Fibroblast of pulmonary artery (primary cell): Measurements from ENCODE around the gene PLCH2.
A peak's percentile ranks its signal among the peaks of the same experiment; 100 is the strongest.

Source experiments
- DNase-seq: peaks from one replicate; pipeline ENCODE4 v3.0.0-alpha.2; 2010; ENCODE audit warnings: low read depth
- H3K4me3 ChIP-seq: replicated peaks from 2 replicates; pipeline ENCODE4 v1.5.1; 2011; ENCODE audit warnings: low read depth, mild to moderate bottlenecking, control low read depth, low read length, moderate library complexity
- TF ChIP-seq, protein P1 (sequence below): IDR thresholded peaks from 2 replicates; pipeline ENCODE4 v1.5.1; 2011; ENCODE audit warnings: mild to moderate bottlenecking, control low read depth, low read length, inconsistent platforms; ENCODE audit errors: missing control alignments

Gene PLCH2

DNA sequence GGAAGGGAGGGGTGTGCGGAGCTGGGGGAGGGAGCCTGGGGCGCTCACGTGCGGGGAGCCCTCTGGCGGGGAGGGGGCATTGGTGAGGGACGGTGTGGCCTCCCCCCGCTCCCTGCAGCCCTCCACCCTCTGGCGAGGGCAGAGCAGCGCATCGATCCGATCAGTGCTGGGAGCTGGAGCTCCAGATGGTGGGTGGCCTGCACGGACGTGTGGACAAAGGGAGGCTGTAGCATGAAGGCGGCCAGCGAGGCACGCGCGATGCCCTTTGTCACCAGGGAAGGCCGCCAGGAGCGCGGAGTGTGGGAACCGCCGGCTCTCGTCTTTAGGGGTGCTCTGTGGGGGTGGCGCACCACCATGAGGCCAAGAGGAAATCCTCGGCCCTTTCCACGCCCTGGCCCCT is 59.4 kb downstream of the PLCH2 start:
- TF ChIP-seq, protein P1, sequence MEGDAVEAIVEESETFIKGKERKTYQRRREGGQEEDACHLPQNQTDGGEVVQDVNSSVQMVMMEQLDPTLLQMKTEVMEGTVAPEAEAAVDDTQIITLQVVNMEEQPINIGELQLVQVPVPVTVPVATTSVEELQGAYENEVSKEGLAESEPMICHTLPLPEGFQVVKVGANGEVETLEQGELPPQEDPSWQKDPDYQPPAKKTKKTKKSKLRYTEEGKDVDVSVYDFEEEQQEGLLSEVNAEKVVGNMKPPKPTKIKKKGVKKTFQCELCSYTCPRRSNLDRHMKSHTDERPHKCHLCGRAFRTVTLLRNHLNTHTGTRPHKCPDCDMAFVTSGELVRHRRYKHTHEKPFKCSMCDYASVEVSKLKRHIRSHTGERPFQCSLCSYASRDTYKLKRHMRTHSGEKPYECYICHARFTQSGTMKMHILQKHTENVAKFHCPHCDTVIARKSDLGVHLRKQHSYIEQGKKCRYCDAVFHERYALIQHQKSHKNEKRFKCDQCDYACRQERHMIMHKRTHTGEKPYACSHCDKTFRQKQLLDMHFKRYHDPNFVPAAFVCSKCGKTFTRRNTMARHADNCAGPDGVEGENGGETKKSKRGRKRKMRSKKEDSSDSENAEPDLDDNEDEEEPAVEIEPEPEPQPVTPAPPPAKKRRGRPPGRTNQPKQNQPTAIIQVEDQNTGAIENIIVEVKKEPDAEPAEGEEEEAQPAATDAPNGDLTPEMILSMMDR: no peak
- H3K4me3 ChIP-seq: no peak overlapping the region
- DNase-seq: no peak

DNA sequence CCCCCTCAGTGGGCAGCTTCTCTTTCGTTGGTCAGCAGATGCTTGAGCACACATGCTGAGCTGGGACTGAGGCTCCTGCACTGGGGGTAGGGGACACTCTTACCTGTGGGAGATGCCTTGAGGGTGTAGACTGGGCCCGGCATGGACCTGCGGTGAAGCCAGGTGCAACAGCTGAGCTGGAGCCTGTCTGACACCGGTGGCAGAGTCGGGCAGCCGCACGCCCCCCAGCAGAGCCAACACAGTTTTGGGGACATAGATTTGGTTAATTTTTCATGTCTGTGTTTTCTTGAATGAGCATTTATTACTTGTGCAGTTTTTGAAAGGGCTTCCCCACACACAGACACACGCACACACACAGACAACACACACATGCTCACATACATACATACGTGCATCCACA is 59.9 kb downstream of the PLCH2 start:
- TF ChIP-seq, protein P1: no peak
- no peak overlapping the region for H3K4me3 ChIP-seq
- no peak for DNase-seq

DNA sequence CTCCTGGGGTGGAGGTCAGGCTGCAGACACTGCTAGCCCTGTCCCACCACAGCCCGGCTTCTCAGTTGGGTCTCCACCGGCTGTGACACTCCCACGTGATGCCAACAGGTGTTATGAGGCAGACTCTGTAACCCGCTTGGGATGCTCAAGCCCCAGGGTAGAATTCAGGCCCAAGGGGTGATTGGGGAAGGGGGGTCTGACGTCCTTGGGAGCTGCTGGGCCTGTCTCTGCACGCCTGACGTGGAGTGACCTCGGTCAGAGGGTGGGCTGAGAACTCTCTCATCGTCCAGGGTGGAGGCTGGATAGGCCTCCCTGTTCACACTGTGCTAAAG is 61.7 kb downstream of the PLCH2 start:
- no peak overlapping the region for H3K4me3 ChIP-seq
- TF ChIP-seq, protein P1: no peak
- DNase-seq: no peak

DNA sequence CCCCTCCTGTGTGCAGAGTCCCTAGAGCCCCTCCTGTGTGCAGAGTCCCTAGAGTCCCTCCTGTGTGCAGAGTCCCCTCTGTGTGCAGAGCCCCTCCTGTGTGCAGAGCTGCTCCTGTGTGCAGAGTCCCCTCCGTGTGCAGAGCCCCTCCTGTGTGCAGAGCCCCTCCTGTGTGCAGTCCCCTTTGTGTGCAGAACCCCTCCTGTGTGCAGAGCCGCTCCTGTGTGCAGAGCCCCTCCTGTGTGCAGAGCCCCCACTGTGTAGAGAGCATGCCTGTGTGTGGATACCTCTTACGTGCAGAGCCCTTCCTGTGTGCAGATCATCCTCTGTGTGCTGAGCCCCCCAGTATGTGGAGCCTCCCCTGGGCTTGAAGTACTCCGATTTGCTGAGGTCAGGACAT is 62.3 kb downstream of the PLCH2 start:
- no peak for DNase-seq
- H3K4me3 ChIP-seq: no peak overlapping the region
- TF ChIP-seq, protein P1: no peak

DNA sequence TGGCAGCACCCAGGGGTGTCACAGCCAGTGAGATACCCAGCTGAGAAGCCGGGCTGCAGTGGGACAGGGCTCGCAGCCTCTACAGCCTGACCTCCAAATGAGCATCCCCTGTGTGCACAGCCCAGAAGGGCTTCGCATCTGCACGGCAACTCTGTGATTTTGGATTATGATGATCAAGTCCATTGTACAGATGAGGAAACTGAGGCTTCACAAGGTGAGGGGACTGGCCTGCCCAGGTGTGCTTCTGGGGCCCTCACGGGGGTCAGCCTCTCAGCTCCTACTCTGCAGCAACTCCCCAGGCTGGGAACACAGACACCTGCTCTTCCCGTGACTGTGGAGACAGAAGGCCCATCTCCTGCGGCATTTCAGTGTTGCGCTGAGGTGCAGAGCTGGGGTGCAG is 62.8 kb downstream of the PLCH2 start:
- TF ChIP-seq, protein P1: no peak
- DNase-seq: no peak
- no peak overlapping the region for H3K4me3 ChIP-seq

DNA sequence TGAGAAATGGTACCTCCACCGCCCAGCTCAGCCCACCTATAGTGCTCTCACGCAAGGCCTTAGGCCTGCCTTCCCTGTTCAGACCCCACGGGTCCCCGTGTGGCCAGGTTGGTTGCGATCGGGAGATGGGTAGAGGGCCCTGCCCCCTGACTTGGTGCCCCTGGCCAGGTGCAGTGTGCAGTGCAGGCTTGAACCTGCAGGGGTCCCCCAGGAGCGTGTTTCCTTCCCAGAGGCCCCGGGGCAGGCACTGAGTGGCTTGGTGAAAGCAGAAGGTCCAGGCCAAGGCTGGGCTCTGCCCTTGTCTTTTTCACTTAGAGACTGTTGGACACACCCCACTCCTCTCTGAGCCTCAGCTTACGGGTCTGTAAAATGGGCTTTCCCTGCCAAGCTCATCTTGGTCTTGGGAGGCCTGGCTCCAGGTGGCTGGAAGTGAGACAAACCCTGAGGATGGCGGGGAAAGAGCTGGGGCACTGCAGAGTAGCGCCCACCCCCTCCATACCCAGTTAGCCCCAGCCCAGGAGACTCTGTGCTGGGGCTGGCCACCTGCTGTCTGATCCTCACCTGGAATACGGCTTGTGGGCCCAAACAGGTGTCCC is 63.3 kb downstream of the PLCH2 start:
- no peak overlapping the region for H3K4me3 ChIP-seq
- TF ChIP-seq, protein P1: peak; percentile 28
- no peak for DNase-seq

DNA sequence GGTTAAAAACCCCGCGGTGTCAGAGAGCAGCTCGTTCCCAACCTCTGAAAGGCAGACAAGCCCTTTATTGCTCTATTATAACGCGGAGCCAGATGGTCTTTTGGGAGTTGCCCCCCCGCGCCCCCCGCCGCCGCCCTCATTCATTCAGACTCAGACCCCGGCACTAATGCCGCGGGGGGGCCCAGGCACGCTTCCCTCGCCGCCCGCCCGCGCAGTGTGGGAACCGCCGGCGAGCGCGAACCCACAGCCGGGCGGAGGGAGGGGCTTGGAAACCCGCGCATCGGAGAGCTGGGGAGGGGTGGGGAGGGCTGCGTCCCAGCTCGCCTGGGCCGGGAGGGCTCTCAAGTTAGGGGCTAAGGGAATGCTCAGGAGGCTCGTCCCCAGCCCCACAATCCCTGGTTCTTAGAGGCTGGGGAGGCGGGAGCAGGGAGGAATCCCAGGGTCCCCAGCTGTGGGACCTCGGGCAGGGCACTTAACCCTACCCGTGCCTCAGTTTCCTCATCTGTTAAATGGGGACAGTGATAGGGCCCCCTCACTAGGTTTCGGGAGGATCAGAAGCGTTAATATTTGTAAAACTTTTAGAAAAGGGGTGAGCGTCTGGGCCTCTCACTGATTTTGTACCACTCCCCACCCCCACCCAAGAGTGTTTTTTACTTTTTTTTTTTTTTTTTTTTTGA is 64.9 kb downstream of the PLCH2 start:
- TF ChIP-seq, protein P1: no peak
- no peak overlapping the region for H3K4me3 ChIP-seq
- DNase-seq: no peak
